Measurements from ENCODE around the gene CCT6B.

The CCT6B gene

DNA sequence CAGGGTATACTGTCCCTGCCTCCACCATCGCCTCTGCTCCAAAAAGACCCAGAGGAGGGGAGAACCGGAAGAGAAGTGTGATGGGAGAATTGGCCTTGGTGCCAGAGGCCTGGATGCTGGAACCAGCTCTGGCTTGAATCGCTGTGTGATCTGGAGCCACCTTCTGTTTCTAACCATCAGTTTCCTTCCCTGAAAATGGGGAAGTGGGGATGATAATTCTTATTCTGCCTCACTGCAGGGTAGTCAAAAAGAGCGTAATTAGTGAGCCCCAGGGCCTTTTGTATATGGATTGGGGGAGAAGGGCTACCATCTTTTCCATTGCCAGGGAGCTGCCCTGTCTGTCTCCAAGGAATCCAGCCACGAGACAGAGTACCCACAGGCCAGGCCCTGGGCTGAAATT, 52.2 kb downstream of the CCT6B start:
- TF ChIP-seq POLR2A (IDR thresholded peaks at IDR 0.05; ENCODE audit: low read depth, low read length): no peak
- no peak for TF ChIP-seq POLR2AphosphoS5 (IDR thresholded peaks at IDR 0.05; ENCODE audit: low read depth, low read length)
- TF ChIP-seq TAF1 (IDR thresholded peaks at IDR 0.05; ENCODE audit: borderline replicate concordance, low read depth, low read length): no peak
- FAIRE-seq (no peak), DNase-seq (ENCODE audit: insufficient read length) (no peak)

DNA sequence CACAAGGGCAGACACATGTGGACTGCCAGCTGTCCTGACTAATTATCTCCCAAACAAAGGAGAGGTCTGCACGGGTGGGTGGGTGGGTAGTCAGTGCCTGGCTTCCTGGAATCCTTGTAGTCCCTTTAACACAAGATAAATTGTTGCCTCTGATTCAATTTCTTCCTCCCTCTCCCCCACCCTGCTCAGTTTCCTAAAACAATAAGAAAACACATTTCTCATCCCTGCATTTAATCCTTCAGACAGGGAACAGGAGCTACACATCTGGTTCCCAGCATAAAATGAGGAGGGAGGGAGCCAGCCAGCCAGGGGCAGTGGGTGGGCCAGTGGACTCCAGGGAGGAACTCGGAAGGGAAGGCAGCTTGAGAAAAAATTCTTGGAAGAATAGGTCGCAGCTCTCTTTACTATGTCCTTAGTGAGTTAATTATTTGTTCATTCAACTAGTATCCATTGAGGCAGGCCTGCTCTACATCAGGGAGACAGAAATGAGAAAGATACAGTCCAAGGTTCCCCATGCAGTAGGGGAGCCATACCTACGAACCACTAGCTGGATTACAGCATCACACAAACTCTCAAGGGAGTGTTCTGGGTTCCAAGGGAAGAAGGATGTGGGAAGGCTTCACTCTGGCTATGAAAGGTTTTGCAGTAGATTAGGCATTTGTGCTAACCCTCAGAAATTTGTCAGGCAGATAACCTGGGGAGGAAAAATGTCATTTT, 58.3 kb downstream of the CCT6B start:
- DNase-seq (ENCODE audit: insufficient read length): no peak
- TF ChIP-seq POLR2AphosphoS5 (IDR thresholded peaks at IDR 0.05; ENCODE audit: low read depth, low read length): no peak
- TF ChIP-seq TAF1 (IDR thresholded peaks at IDR 0.05; ENCODE audit: borderline replicate concordance, low read depth, low read length): no peak
- TF ChIP-seq POLR2A (IDR thresholded peaks at IDR 0.05; ENCODE audit: low read depth, low read length): no peak
- no peak for FAIRE-seq

DNA sequence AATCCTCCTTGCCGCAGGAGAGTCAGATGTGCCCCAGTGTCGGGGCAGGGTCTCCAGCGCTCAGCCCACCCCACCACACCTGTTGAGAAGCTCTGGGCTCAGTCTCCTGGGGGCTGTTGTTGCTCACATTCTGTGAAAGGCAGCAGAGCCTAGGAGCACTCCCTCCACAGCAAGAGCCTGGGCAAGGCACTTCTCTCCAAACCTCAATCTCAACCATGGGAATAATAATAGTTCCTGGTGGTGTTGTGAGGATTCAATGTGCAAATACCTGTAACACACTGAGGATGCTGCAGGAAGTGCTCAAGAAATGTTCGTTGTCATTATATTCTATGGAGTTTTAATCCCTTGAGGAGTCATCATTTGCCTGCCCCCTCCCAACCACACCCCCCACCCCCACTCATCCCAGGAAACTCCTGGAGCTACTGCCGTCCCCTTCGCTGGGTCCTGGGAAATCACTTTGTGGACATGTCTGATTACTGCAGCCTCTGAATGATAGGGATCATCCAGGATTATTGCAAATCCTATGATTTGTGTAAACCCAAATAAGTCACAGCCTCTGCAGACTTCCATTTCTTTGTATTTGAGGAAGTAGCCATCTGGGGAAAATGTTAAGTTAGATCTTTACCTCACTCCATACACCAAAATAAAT, 61.5 kb downstream of the CCT6B start:
- DNase-seq (ENCODE audit: insufficient read length): no peak
- FAIRE-seq: no peak

DNA sequence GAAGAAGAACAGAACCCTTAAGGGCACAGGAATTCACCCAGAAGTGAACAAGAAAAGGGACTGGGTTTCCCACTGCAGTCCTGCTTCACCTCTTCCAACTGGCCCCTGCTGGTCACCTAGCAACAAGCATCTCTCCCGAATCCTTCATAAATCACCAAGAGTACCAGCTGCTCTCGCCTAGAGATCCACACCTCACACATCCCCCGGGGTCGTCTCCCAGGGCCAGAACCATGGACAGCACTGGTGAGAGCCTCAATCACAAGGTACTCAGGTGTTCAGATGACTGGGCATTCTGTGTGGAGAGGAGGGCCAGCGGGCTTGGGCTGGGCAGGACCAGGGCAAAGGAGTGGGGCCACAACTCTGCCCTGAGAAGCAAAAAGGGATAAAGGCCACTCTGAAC, 65.9 kb downstream of the CCT6B start:
- TF ChIP-seq TAF1 (IDR thresholded peaks at IDR 0.05; ENCODE audit: borderline replicate concordance, low read depth, low read length): no peak
- TF ChIP-seq POLR2A (IDR thresholded peaks at IDR 0.05; ENCODE audit: low read depth, low read length): no peak
- TF ChIP-seq POLR2AphosphoS5 (IDR thresholded peaks at IDR 0.05; ENCODE audit: low read depth, low read length): no peak
- FAIRE-seq (no peak), DNase-seq (ENCODE audit: insufficient read length) (no peak)

More for the DNA sequence above, 61.5 kb downstream of the CCT6B start:
- TF ChIP-seq POLR2A (IDR thresholded peaks at IDR 0.05; ENCODE audit: low read depth, low read length) (no peak), POLR2AphosphoS5 (IDR thresholded peaks at IDR 0.05; ENCODE audit: low read depth, low read length) (no peak), TAF1 (IDR thresholded peaks at IDR 0.05; ENCODE audit: borderline replicate concordance, low read depth, low read length) (no peak)

DNA sequence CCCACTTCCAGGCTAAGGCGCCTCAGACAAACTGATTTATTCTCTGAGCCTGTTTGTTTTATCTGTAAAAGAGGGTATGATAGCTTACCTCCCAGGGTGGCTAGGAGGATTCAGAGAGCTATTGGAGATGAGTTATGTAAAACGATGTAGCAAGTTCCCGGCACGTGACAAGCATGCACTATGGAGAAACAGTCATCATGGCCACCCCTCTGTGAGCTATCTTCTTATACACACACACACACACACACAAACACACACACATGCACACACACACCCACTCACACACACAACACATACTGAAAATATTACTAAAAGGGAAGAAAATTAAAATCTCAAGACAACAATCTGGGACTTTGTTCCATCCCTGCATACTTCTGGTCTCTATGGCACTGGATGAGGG, 66.3 kb downstream of the CCT6B start:
- TF ChIP-seq TAF1 (IDR thresholded peaks at IDR 0.05; ENCODE audit: borderline replicate concordance, low read depth, low read length): no peak
- no peak for TF ChIP-seq POLR2AphosphoS5 (IDR thresholded peaks at IDR 0.05; ENCODE audit: low read depth, low read length)
- no peak for TF ChIP-seq POLR2A (IDR thresholded peaks at IDR 0.05; ENCODE audit: low read depth, low read length)
- FAIRE-seq: no peak
- DNase-seq (ENCODE audit: insufficient read length): no peak

DNA sequence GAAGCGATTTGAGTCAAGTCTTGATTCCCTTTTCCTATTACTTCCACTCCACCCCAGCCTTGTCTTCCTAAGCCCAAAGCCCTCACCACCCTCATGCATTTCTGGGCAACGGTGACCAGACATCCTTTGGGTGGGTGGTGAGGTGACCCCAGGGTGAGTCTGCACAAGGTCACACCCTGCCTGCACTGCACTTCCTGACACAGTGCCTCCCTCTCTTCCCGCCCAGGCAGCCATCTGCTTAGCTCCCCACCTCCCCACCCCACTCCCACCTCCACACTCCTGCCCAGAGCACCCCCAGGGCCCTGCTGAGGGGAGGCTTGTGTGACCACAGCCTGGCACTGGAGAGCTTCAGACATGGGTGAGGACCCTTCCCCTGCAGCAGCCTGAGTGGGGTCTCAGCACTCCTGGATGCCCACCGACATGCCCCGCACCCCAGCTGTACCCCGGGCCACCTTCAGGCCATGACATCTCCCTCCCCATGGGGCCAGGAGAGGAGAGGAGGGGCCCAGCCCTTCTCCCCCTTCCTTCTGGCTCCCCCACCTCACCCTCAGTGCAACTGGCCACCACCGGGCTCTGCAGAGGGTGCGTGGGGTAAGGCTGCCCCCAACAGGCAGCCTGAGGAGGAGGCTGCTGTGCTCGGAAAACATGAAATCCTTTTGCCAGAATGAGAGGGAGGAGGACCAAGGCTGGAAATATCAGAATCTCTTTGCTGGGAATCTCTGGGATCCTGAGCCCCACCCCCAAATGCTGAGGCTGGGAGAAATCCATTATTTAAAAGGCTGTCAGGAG, 68.6 kb downstream of the CCT6B start:
- DNase-seq (ENCODE audit: insufficient read length) (no peak), FAIRE-seq (no peak)
- TF ChIP-seq POLR2A (IDR thresholded peaks at IDR 0.05; ENCODE audit: low read depth, low read length) (no peak), TAF1 (IDR thresholded peaks at IDR 0.05; ENCODE audit: borderline replicate concordance, low read depth, low read length) (no peak), POLR2AphosphoS5 (IDR thresholded peaks at IDR 0.05; ENCODE audit: low read depth, low read length) (no peak)

DNA sequence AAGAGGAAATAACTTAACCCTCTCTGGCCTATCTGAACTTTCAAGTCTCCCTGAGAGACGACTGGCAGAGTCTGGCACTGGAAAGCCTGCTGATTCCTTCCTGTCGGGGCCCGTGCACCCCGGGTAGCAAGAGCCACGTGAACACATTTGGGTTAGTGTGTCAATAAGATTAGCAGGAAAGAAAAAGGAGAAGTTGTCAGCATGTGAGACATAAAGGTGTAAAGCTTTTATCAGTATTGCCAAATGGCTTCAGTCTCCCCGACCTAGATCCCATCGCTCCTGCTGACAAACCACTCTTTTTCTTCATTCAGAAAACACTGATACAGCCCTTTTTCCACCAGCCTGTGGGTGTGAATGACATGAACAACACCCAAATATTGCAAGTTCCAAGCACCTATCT, 74.4 kb downstream of the CCT6B start:
- FAIRE-seq: no peak
- no peak for DNase-seq (ENCODE audit: insufficient read length)
- TF ChIP-seq POLR2AphosphoS5 (IDR thresholded peaks at IDR 0.05; ENCODE audit: low read depth, low read length): no peak
- no peak for TF ChIP-seq TAF1 (IDR thresholded peaks at IDR 0.05; ENCODE audit: borderline replicate concordance, low read depth, low read length)

DNA sequence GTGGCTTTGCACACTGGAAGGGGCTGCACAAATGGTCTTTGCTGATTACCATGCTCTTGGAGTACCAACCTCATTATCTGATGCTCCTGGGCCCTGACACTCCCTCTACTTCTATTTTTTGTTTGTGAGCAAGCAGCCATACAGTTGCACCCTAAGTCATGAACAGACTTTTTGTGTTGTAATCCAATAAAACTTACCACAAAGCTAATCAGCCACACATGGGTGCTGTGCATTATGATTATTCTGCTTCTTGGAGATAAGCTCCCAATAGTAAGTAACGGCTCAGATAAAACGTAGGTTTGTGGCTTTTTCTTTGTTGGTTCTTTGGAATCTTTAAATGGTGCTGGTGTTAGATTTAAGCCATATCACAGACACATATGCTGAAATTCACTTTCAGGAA, 76.2 kb downstream of the CCT6B start:
- TF ChIP-seq TAF1 (IDR thresholded peaks at IDR 0.05; ENCODE audit: borderline replicate concordance, low read depth, low read length) (no peak), POLR2A (IDR thresholded peaks at IDR 0.05; ENCODE audit: low read depth, low read length) (no peak), POLR2AphosphoS5 (IDR thresholded peaks at IDR 0.05; ENCODE audit: low read depth, low read length) (no peak)
- DNase-seq (ENCODE audit: insufficient read length): no peak
- FAIRE-seq: no peak

DNA sequence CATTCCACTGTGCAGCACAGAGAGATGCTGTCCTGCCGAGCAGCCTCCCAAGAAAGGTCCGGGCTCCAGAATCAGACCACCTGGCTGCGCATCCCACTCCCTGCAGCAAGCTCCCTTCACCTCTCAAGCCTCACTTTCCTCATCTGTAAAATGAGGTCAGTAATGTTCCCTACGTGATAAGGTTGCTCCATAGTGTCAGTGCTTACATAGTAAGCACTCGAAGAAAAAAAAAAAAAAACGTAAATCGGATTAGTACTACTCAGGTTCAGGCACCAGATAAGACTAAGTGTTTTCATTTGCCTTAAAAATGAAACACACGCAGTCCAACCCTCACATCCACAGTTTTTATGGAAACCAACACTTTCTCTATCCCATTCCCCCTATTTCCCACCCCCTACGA, 76.7 kb downstream of the CCT6B start:
- DNase-seq (ENCODE audit: insufficient read length) (no peak), FAIRE-seq (no peak)
- TF ChIP-seq TAF1 (IDR thresholded peaks at IDR 0.05; ENCODE audit: borderline replicate concordance, low read depth, low read length) (no peak), POLR2A (IDR thresholded peaks at IDR 0.05; ENCODE audit: low read depth, low read length) (no peak), POLR2AphosphoS5 (IDR thresholded peaks at IDR 0.05; ENCODE audit: low read depth, low read length) (no peak)

DNA sequence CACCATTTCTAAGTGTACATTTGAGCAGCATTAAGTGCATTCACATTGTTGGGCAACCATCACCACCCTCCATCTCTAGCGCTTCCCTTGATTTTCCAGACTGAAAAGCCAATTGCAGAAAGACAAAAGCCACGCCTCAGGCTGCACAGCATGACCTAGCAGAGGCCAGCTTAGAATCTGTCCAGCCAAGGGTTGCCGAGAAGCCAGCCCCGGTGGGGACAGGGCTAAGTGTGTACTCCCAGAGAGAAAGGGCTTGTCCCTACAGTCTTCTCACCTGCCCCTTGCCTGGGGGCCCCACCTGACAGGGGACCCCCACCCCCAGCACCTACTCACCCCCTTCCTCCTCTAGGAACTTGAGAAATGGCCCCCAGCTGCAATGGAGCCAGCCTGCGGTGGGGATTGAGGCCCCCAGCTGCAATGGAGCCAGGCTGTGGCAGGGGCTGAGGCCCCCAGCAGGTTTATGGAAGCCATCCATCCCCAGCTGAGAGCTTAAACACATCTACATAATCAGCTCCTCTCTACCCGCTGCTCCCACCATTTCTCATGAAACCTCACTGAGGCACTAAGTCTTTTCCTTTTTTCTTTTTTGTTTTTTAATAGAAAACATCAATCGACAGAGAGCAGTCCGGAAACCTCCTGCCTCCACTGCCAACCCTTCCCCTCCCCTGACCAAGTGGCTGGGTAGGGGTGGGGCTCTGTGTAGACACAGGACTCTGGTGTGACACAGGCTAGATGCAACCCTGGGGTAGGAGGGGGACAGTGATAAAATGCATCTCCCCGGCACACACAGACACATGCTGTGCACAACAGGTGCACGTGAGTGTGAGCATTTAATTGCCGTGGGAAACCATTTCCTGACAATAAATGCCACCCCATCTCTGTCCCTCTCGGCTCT, 77.9 kb downstream of the CCT6B start:
- no peak for FAIRE-seq
- no peak for DNase-seq (ENCODE audit: insufficient read length)
- TF ChIP-seq POLR2A (IDR thresholded peaks at IDR 0.05; ENCODE audit: low read depth, low read length) (no peak), TAF1 (IDR thresholded peaks at IDR 0.05; ENCODE audit: borderline replicate concordance, low read depth, low read length) (no peak), POLR2AphosphoS5 (IDR thresholded peaks at IDR 0.05; ENCODE audit: low read depth, low read length) (no peak)

DNA sequence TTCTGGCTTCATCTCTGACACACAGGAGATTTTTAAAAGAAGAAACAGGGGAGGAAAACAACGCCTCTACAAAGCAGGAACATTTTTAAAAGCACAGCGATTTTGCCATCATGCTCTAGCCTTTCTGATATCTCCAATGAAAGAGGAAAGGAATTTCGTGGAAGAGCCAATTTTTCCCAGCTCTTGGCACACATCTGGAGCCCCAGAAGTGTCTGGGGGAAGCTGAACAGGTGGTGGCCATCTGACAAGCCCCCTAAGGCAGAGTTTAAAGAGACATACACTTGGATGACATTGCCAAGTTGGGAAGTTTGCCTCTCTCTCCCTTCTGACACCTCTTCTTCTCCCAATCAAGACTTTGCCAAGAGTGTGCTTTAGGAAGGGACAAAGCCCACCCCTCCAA, 82.1 kb downstream of the CCT6B start:
- FAIRE-seq (no peak), DNase-seq (ENCODE audit: insufficient read length) (no peak)
- no peak for TF ChIP-seq POLR2A (IDR thresholded peaks at IDR 0.05; ENCODE audit: low read depth, low read length)
- TF ChIP-seq TAF1 (IDR thresholded peaks at IDR 0.05; ENCODE audit: borderline replicate concordance, low read depth, low read length): no peak
- TF ChIP-seq POLR2AphosphoS5 (IDR thresholded peaks at IDR 0.05; ENCODE audit: low read depth, low read length): no peak
